Breast epithelium (tissue), 3 donors: ENCODE results near the gene TUBA4B.

ENCODE experiments used
- POLR2AphosphoS5 ChIP-seq, 3 donors: sonication (generic); formaldehyde crosslinking; IDR thresholded peaks; one replicate each; pipeline ENCODE4 v1.6.1; 2017; ENCODE audit warnings: antibody characterized with exemption in 3 of 3
- TF ChIP-seq, protein P1 (sequence below), 3 donors: fragments of 450-650 bp; IDR thresholded peaks; one replicate each; pipeline ENCODE4 v1.5.1; 2016 to 2017; ENCODE audit warnings: antibody characterized with exemption in 3 of 3, mild to moderate bottlenecking in 3 of 3, moderate library complexity in 3 of 3

GRCh38 chr2:219293736-219294231 lies 40.7 kb downstream of the TUBA4B start:
- no peak for TF ChIP-seq POLR2AphosphoS5 (IDR thresholded peaks at IDR 0.05)
- TF ChIP-seq, protein P1, sequence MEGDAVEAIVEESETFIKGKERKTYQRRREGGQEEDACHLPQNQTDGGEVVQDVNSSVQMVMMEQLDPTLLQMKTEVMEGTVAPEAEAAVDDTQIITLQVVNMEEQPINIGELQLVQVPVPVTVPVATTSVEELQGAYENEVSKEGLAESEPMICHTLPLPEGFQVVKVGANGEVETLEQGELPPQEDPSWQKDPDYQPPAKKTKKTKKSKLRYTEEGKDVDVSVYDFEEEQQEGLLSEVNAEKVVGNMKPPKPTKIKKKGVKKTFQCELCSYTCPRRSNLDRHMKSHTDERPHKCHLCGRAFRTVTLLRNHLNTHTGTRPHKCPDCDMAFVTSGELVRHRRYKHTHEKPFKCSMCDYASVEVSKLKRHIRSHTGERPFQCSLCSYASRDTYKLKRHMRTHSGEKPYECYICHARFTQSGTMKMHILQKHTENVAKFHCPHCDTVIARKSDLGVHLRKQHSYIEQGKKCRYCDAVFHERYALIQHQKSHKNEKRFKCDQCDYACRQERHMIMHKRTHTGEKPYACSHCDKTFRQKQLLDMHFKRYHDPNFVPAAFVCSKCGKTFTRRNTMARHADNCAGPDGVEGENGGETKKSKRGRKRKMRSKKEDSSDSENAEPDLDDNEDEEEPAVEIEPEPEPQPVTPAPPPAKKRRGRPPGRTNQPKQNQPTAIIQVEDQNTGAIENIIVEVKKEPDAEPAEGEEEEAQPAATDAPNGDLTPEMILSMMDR (IDR thresholded peaks at IDR 0.05), result no peak
